ENCODE measurements around the gene KCND3. TPM values are rescaled to one million over a fixed set of nuclear protein-coding genes. Genes with fewer than 3 reads are reported as not detected.
A peak's percentile ranks its signal among the peaks of the same experiment; 100 is the strongest.
"Not testable (repeated sequence)": the region's sequence is repeated elsewhere in the genome, so short reads cannot be mapped to it uniquely, and the experiment has no call there.

The KCND3 gene
- total RNA-seq, 1 donor from 2014 or later: 2.6 TPM

DNA sequence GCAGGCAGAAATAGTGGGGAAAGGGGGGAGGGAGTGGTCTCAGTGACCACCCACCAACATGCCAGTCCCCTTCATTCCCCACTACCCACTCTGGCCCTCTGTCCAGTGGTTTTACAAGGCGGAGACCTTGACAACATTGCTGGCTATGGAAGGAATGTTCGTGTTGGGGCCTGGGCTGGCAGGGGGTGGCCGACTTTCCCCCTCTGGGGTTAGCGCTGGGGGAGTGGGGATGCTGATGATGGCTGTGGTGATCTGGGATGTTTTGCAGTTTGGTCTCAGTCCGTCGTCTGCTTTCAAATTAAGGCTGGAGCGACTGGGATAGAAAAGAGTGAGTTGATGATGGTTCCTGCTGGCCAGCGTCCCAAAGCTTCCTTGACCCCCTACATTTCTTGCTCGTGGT, 213.5 kb downstream of the KCND3 start:
- no peak for DNase-seq

DNA sequence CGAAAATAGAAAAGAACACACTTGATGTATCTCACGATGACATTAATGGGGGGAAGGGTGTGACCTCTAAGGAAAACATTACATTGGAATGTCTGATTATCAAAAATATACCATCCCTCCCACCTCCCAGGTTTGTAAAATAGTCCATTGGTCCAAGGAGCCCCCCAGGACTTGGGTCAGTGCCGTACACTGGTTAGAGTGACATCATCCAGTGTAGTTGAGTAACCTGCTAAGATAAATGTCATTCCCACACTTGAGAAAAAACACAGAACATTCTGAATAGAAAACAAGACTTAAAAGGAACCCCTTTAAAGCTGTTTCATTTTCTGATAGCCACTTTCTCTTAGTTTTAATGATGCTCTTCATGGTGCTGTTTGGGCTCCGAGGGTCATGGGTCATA, 218.6 kb downstream of the KCND3 start:
- no peak for DNase-seq

DNA sequence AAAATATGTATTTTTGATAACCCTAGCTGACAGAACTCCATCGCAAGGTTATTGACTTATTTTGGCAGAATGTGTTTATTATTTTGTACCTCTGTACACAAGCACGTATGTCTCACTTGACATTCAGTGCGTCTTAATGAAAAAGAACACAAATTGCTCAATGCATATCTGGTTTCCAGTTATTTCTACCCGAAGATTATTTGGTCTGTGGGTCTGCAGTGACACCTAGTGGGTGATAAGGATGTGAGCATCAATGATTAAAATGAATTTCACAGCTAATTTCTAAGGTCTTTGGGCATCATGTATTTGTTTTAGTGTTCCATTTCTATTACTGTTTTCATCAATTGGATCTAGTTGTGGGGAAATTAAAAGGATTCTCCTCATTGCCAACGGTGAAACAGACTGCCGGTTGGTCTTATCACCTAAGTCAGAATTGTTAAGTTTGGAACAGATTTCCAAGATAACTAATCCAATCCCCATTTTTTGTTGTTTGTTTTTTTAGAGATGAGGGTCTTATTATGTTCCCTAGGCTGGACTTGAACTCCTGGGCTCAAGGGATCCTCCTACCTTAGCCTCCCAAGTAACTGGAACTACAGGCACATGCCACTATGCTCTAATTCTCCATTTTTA, 219.8 kb downstream of the KCND3 start:
- peak; percentile 83 for DNase-seq

DNA sequence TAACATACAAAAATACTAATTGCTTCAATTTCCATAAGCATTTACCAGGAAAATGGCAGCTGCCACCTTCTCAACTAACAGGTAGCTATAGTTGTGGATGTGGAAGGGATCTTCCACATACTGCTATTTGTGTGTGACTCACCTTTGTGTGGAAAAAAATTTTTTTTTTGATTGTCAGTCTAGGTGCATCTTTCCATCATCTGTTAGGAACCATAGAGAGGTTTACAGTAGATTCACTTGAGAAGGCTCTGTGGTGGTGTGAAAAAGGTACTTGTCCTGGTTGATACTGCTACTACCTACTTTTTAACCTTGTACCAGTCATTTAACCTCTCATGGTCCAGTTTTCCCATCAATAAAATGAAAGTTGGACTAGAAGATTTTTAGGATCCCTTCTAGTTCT, 220.8 kb downstream of the KCND3 start:
- DNase-seq: no peak

DNA sequence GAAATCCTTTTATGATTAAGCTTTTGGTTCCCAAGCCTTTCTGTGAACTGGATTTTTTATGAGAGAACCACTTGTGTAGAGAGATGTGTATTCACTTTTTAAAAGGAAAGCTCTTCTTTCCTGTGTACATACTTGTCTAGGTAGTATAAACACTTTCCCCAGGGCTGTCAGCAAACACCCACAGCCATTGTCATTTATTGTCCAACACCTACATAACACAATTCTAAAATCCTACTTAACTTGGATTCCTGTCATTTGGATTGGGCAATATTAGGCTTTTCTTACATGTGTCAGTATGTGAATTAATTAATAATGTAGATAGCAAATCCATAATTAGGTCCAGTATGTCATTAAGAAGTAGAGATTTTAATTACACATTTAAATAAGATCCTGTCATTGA, 221.4 kb downstream of the KCND3 start:
- no peak for DNase-seq

DNA sequence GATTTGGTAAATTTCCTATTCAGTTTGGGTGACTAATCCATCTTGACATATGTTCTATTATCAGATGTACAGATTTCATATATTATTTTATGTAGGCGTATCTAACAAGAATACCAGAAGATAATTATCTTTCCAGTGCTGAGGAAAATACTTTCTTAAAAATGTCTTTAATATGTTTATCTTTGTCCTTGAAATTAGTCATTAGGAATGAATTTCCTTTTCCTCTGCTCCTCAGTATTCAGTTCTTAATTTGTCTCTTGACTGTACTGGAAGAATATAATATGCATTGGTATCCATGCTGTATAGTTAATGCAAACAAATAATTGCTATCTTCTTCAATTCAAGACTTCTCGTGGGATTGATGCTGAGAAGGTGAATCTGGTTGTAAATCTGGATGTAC, 227.1 kb downstream of the KCND3 start:
- DNase-seq: no peak

DNA sequence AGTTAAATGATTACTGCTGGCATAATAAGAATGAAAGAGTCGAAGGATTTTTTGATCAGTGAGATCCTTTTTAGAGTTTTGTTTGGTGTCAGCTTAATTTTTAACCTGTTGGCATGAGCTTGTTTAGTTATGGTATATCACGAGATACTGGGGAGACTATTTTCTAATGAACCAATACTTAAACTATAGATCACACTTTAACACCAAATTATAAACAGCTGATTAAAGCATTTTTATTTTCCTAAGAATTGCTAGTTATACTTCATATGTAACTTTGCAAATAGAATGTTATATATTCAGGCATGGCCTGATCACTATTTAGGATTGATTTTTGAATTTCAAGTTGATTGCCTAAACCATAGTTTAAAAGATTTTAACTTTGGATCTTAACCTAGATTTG, 227.8 kb downstream of the KCND3 start:
- DNase-seq: no peak

DNA sequence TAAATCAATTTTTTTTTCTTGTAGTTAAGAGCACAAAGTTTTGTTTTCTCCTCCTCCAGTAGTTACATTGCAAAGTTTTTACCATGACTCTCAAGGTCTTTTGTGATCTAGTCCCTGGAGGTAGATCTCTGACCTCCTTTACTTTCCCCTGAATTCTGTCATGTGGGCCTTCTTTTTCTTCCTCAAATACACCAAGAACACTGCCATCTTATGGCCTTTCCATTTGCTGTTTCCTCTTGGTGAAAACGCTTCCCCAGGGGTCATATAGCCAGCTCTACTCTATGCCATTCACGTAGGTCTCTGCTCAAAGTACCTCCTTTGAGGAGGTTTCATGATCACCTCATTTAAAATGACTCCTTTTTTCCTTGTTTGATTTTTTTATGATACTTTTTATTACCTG, 231.1 kb downstream of the KCND3 start:
- DNase-seq: no peak

DNA sequence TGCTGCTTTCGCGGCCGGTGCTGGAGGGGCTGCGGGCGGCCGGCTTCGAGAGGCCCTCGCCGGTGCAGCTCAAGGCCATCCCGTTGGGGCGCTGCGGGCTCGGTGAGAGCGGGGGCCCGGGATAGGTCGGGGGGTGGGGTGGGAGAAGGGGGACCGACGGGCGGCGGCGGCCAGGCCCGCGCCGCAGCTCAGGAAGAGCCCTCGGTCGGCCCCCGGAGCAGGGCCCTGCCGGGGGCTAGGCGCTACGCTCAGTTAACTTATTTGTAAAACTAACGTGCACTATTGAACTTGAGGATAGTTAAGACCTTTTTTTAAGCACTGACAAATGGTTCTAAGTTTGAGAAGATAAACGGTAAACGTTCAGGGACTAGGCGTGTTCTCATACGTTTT, 233.3 kb downstream of the KCND3 start:
- DNase-seq: no peak

GRCh38 chr1:111755331-111756123, 233.9 kb downstream of the KCND3 start, which contains the start of gene DDX20:
TSS of gene DDX20 (plus strand) at chr1:111755901. CDS start at chr1:111755925, 24 bp downstream.
- peak; percentile 99 for DNase-seq

- DNase-seq: peak; percentile 80
These were observed 234.5 kb downstream of the KCND3 start for GRCh38 chr1:111754984-111755330.

DNA sequence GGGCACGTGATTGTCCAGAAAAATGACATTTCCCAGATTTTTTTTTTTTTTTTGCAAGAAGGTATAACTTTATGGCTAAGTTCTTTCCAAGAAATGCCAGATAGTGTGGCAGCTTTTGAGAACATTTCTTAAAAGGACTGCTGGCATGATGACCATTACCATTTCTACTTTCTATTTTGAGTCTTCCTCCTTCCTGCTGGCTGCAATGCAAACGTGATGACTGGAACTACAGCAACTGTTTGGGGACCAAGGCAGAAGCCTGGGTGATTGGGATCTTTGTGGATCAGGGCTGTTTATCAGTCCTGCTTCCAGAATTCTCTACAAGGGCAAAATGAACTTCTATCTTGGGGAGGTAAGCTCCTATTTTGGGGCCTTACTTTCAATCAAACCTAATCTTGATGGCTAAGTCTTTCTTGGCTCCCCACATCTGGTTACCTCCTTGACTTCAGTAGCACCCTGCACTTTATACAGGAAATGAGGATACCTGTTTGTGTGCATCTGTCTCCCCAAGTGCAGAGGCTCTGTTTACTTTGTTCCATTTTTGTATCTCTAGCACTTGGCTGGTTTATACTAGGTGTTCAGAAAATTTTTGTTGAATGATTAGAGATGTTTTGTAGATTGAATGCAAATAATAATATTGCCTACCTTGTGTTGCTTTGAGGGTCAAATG, 237.4 kb downstream of the KCND3 start:
- no peak for DNase-seq

DNA sequence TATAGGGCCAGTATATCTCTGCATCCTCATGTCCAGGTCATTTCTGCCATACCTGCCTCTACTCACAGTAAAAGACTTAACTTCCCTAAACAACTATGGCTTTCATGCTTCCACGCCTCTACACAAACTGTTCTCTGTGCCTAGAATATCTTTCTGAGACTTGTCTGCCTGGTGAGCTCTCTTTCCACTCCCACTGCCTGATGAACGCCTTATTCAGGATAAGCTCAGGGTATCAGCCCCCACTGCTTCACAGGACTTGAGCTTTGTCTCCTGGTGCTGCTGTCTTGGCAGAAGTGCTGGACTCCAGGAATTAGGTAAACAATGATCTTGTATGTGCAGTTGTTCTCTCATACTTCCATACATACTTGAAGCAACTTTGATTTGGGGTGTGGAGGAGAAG, 238.6 kb downstream of the KCND3 start:
- DNase-seq: no peak

DNA sequence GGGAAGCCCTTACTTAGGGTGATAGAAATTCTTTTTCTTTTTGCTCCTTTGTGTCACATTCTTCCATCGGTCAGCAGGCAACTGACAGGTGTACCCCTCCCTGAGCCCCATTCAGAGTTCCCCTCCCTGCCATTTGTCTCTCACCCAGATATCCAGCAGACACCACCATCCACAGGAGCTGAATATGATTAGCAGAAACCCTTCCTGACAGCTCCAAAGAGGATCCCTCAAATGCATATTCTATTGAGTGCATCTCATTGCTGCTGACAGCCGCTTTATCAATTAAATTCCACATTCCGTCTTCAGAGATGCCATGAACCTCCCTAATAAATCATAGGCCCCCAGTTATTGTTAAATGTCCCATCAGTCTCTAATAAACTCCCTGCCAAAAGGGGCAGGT, 239.8 kb downstream of the KCND3 start:
- DNase-seq: no peak

- DNase-seq: no peak
These were observed 241.5 kb downstream of the KCND3 start for GRCh38 chr1:111747947-111748346.

- peak; percentile 70 for DNase-seq
These were observed 242.2 kb downstream of the KCND3 start for GRCh38 chr1:111747282-111747734.

DNA sequence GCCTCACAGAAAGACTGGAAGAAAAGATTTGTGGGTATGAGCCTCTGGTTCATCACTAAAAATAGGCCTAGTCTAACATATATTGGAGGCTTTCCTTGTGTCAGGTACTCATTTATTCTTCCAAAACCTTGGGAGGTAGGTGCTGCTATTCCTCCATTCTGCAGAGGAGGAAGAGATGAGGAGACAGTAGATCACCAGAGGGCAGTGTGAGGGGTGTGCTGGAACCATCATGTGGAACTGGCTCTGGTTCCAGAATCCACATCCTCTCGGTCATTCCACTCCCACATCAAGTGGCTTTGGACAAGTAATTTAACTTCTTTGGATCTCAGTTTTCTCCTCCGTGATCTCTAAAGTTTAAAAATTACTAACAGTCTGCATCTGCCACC, 242.9 kb downstream of the KCND3 start:
- DNase-seq: no peak

- DNase-seq: peak; percentile 80
These were observed 243.5 kb downstream of the KCND3 start for GRCh38 chr1:111745675-111746613.

DNA sequence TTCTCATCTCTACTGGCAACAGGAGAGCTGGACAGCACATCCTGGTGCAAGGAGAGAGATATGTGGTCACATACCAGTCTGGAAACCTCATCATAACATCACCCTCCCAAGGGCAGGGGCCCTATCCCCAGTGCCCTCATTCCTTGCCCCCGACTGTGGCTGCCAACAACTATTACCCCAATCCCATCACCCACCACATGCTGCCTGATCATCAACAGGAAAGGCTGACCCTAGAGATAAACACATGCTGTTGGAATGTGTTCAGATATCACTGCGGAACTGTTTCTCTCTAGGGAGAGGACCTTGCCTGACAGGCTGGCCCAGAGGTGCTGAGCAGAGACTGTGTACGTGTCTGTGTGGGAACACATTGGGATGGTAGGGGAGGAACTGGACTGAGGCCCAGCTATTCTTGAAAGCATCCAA, 245.8 kb downstream of the KCND3 start:
- no peak for DNase-seq

DNA sequence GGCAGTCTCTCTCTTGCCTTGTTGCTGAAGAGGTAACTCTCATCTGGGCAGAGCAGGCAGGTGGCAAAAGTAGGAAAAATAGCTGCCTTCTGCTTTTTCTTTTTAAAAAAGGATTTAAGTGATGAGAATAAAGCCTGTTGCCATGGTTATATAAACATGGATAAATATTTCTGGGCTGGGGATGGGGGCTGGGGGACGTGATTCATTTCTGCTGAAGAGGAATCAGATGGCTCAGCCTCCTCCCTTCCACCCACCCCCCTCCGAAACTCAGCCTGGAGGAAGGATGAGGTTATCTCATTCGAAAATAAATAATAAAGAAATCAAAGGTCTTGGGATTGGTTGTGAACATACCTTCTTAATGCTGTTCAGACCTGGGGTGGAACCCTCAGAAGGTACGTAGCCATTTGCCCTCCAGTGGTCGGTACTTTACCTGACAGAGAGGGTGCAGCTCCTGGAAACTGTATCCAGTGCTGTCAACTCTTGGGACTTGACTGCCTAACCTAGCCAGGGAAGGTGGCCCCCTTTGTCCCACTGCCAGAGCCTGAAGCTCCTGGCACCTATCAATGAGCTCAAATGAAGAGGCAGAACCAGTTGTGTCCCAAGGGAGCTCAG, 246.4 kb downstream of the KCND3 start:
- DNase-seq: no peak

GRCh38 chr1:111742292-111742691, 247.2 kb downstream of the KCND3 start:
- DNase-seq: not testable (repeated sequence)

Data from tongue (tissue), 2 donors.